Measurements from ENCODE around the gene TTLL12.

The TTLL12 gene

GRCh38 chr22:43186272-43187170, at the start of gene TTLL12:
Gene TTLL12 (minus strand): TSS chr22:43187134. CDS start chr22:43187069, 65 bp downstream.
- POLR2A ChIA-PET: no interaction called here
- CTCF ChIA-PET: interaction anchor here (0.7 to 1.2 kb wide), 7 partner anchors 9 to 75 kb away, joined by 3 to 5 read pairs (median 3); no protein-coding TSS in a partner anchor
- DNase-seq (ENCODE audit: extremely low spot score): peak; percentile 90
- TF ChIP-seq CTCF (IDR thresholded peaks at IDR 0.05; ENCODE audit: control extremely low read depth, extremely low read depth, low read depth, missing control alignments): peak; percentile 3

- TF ChIP-seq CTCF (IDR thresholded peaks at IDR 0.05; ENCODE audit: control extremely low read depth, extremely low read depth, low read depth, missing control alignments): no peak
- POLR2A ChIA-PET: no interaction called here
- DNase-seq (ENCODE audit: extremely low spot score): no peak
- CTCF ChIA-PET: interaction anchor here (9.0 kb wide), 1 partner anchor 111 kb away, joined by 77 read pairs; no protein-coding TSS in a partner anchor
These were observed 48.8 kb upstream of the TTLL12 start for GRCh38 chr22:43235445-43236409.

GRCh38 chr22:43234264-43234988, 47.5 kb upstream of the TTLL12 start:
- DNase-seq (ENCODE audit: extremely low spot score): no peak
- ChIA-PET POLR2A (no interaction called here), CTCF (interaction anchor here (1.5 to 9.0 kb wide), 2 partner anchors 38 to 112 kb away, joined by 5 to 77 read pairs; no protein-coding TSS in a partner anchor)
- no peak for TF ChIP-seq CTCF (IDR thresholded peaks at IDR 0.05; ENCODE audit: control extremely low read depth, extremely low read depth, low read depth, missing control alignments)

GRCh38 chr22:43233529-43233928, 46.6 kb upstream of the TTLL12 start:
- no peak for DNase-seq (ENCODE audit: extremely low spot score)
- TF ChIP-seq CTCF (IDR thresholded peaks at IDR 0.05; ENCODE audit: control extremely low read depth, extremely low read depth, low read depth, missing control alignments): no peak
- ChIA-PET POLR2A (no interaction called here), CTCF (interaction anchor here (0.9 to 9.0 kb wide), 4 partner anchors 39 to 115 kb away, joined by 3 to 77 read pairs (median 4); no protein-coding TSS in a partner anchor)

GRCh38 chr22:43232445-43232844, 45.5 kb upstream of the TTLL12 start:
- TF ChIP-seq CTCF (IDR thresholded peaks at IDR 0.05; ENCODE audit: control extremely low read depth, extremely low read depth, low read depth, missing control alignments): no peak
- ChIA-PET CTCF (interaction anchor here (0.8 to 9.0 kb wide), 10 partner anchors 18 to 1393 kb away, joined by 3 to 77 read pairs (median 4); no protein-coding TSS in a partner anchor), POLR2A (no interaction called here)
- DNase-seq (ENCODE audit: extremely low spot score): no peak

Data from GM10248 (cell line).